SK-N-SH treated with all-trans-retinoic acid at 6 μM for 48 hours (cell line): ENCODE measurements around the gene KREMEN2.

Experiments
- BACH2 ChIP-seq: fragments of 250-450 bp; sonication (Bioruptor Pico); IDR thresholded peaks from 2 replicates; pipeline ENCODE4 v1.9.0; 2021; ENCODE audit warnings: mild to moderate bottlenecking, borderline replicate concordance
- CREB5 ChIP-seq: fragments of 250-450 bp; sonication (Bioruptor Pico); IDR thresholded peaks from 2 replicates; pipeline ENCODE4 v1.5.1; 2020; ENCODE audit warnings: low read depth, mild to moderate bottlenecking, moderate library complexity
- CSDC2 ChIP-seq: fragments of 250-450 bp; sonication (Bioruptor Pico); IDR thresholded peaks from 2 replicates; pipeline ENCODE4 v1.5.0; 2020; ENCODE audit warnings: mild to moderate bottlenecking, moderate library complexity
- ESRRG ChIP-seq: fragments of 250-450 bp; sonication (Bioruptor Pico); IDR thresholded peaks from 2 replicates; pipeline ENCODE4 v1.6.1; 2021; ENCODE audit warnings: mild to moderate bottlenecking
- ISL1 ChIP-seq: fragments of 250-450 bp; sonication (Bioruptor Pico); IDR thresholded peaks from 2 replicates; pipeline ENCODE4 v2.1.2; 2022; ENCODE audit warnings: mild to moderate bottlenecking, moderate library complexity
- PATZ1 ChIP-seq: fragments of 250-450 bp; sonication (Bioruptor Pico); IDR thresholded peaks from 2 replicates; pipeline ENCODE4 v1.8.0; 2020; ENCODE audit warnings: mild to moderate bottlenecking, moderate library complexity, borderline replicate concordance
- RARB ChIP-seq: fragments of 250-450 bp; sonication (Bioruptor Pico); IDR thresholded peaks from 2 replicates; pipeline ENCODE4 v1.8.0; 2021; ENCODE audit warnings: mild to moderate bottlenecking, moderate library complexity
- TOX ChIP-seq: fragments of 250-450 bp; sonication (Bioruptor Pico); IDR thresholded peaks from 2 replicates; pipeline ENCODE4 v1.8.0; 2021; ENCODE audit warnings: mild to moderate bottlenecking, moderate library complexity, borderline replicate concordance
- ZFP3 ChIP-seq: fragments of 250-450 bp; sonication (Bioruptor Pico); IDR thresholded peaks from 2 replicates; pipeline ENCODE4 v1.5.0; 2020; ENCODE audit warnings: mild to moderate bottlenecking, moderate library complexity
- ZNF565 ChIP-seq: fragments of 450-650 bp; formaldehyde crosslinking; conservative IDR thresholded peaks from 2 replicates; pipeline ENCODE4 v1.5.0; 2020; ENCODE audit warnings: low read depth, mild to moderate bottlenecking, moderate library complexity

- TF ChIP-seq BACH2 (CRISPR knock-in tag) (no peak), ESRRG (CRISPR knock-in tag) (no peak), ZFP3 (CRISPR knock-in tag) (no peak), ZNF565 (no peak), TOX (CRISPR knock-in tag) (no peak), ISL1 (CRISPR knock-in tag) (no peak), PATZ1 (no peak), CREB5 (CRISPR knock-in tag) (no peak), CSDC2 (CRISPR knock-in tag) (no peak), RARB (CRISPR knock-in tag) (no peak)
Observed at GRCh38 chr16:2981899-2982250, 17.8 kb downstream of the KREMEN2 start.
